GM13977 (cell line): ENCODE results near the gene AKR1C4.

Experiments
- DNase-seq: peaks from one replicate; pipeline ENCODE4 v3.0.0; 2012; ENCODE audit warnings: low spot score
- in situ Hi-C: fragments of 300-500 bp; cut with MboI; formaldehyde crosslinking; loops from one replicate; pipeline ENCODE4 v1.12.0; 2022; ENCODE audit warnings: low sequenced_read_pairs, low pct_unique_long_range_greater_than_20kb, mixed read lengths, inconsistent platforms; ENCODE audit not compliant: unreplicated experiment
- TF ChIP-seq, protein P1 (sequence below): IDR thresholded peaks from 2 replicates; pipeline ENCODE4 v1.5.1; 2012; ENCODE audit warnings: mild to moderate bottlenecking, control low read depth; ENCODE audit not compliant: insufficient read depth; ENCODE audit errors: extremely low read depth, missing control alignments

The AKR1C4 gene

DNA sequence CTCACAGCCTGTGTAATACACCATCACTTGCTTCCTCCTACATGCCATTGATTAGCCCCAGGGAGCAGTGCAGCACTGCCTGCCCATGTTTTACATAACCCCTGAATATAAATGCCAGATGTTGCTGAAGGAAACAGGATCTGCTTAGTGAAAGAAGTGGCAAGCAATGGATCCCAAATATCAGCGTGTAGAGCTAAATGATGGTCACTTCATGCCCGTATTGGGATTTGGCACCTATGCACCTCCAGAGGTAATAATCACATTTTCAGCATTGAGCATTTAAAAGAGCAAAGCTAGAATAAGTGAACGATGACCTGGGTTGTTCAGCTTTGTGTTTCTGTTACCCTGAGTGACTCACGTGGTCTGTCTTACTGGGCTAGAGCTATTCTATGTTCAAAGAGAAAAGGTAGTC is at the start of gene AKR1C4:
AKR1C4 (plus strand) TSS at position 136 of the 412 bp plus-strand sequence; CDS start at position 167, 31 bp downstream.
- DNase-seq: no peak
- in situ Hi-C loops: no loop called here
- TF ChIP-seq, protein P1, sequence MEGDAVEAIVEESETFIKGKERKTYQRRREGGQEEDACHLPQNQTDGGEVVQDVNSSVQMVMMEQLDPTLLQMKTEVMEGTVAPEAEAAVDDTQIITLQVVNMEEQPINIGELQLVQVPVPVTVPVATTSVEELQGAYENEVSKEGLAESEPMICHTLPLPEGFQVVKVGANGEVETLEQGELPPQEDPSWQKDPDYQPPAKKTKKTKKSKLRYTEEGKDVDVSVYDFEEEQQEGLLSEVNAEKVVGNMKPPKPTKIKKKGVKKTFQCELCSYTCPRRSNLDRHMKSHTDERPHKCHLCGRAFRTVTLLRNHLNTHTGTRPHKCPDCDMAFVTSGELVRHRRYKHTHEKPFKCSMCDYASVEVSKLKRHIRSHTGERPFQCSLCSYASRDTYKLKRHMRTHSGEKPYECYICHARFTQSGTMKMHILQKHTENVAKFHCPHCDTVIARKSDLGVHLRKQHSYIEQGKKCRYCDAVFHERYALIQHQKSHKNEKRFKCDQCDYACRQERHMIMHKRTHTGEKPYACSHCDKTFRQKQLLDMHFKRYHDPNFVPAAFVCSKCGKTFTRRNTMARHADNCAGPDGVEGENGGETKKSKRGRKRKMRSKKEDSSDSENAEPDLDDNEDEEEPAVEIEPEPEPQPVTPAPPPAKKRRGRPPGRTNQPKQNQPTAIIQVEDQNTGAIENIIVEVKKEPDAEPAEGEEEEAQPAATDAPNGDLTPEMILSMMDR: no peak

DNA sequence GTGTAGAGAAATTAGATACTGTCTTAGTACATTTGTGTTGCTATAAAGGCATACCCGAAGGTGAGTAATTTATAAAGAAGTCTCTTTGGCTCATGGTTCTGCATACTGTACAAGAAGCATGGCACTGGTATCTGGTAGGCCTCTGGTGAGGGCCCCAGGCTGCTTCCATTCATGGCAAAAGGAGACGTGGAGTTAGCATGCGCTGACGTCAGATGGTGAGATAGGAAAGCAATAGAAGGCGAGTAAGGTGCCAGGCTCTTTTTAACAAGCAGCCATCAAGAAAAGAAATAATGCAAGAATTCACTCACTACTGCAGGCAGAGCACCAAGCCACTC is 49.8 kb upstream of the AKR1C4 start:
- no peak for DNase-seq
- TF ChIP-seq, protein P1: no peak
- in situ Hi-C loops: no loop called here

DNA sequence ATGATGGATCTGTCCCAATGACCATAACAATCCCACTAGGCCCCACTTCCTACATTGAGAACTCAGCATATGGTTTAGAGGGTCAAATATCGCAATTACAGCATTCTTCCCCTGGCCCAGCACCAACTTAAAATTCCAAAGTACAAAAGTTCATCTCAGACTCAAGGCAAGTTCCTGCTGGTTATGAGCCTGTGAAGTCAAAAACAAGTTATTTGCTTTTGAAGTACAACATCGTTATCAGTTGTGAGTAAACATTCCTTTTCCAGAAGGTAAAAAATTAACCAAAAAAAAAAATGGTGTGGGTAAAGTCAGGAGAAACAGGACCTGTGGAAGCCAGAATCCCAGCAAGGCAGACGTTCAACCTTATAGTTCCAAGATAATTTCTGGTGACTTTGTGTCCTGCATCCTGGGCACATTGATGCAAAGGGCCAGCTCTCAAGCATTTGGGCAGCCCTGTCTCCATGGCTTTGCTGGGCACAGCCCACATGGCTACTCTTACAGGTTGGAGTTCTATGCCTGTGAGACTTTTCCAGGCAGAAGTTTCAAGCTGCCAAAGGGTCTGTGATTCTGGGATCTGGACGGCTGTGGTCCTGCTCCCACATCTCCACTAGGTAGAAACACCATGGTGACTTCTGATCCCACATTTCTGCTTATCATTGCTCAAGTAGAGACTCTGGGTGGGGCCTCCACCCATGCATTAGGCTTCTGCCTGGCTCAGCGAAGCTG is 49.2 kb upstream of the AKR1C4 start:
- TF ChIP-seq, protein P1: no peak
- DNase-seq: no peak
- in situ Hi-C loops: no loop called here

DNA sequence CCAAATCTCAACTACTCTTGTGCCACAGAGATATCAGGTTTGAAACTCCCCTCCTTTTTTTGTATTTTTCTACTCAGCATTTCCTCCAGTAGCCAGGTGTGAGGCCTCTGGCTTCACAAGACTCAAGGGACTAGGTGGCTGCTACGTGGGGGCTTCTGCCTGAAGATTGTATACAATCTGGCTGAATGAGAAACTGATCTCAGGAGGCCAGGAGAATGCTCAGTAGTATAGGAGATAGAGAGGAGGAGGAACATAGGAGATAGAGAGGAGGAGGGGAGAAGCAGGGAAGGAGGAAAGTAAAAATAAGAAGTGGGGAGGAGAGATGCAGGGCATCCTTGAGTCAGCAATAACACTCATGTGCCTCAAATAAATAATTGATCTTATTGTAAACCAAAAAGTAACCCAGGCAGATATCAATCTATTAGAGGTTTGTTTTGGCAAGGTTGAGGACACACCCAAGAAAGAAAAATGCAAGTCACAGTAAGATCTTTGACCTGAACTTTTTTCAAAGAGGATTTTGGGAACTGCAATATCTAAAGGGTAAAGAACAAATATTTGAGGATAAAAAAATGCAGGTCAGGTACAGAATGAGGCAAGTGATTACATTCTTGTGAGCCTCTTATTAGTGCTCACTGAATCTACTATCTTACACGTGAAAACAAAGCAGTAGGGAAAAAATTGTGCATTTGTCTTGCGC is 48.5 kb upstream of the AKR1C4 start:
- DNase-seq: no peak
- in situ Hi-C loops: no loop called here
- TF ChIP-seq, protein P1: no peak

DNA sequence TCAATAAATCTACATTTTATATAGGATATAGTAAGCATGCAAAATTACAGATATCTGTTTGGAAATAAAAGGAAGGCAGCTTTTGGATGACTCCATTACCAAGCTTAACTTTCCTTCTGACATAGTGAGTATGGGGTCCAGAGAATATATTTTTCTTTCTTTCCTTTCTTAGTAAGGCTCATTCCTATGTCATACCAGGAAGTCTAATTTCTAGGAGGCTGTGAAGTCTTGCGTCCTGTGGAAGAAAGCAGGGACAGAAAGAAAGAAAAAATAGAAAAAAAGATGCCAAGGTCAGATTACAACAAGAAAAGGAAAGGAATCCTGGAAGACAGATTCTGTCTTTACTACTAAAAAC is 48.0 kb upstream of the AKR1C4 start:
- DNase-seq: no peak
- TF ChIP-seq, protein P1: no peak
- in situ Hi-C loops: no loop called here

DNA sequence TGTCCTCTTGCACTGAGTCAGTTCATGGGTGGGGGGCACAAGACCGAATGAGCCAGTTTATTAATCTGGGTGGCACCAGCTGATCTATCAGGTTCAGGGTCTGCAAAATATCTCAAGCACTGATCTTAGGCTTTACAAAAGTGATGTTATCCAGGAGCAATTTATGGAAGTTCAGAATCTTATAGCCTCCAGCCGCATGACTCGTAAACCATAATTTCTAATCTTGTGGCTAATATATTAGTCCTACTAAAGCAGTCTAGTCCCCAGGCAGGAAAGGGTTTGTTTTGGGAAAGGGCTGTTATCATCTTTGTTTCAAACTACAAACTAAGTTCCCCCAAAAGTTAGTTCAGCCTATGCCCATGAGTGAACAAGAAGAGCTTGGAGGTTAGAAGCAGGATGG is 45.6 kb upstream of the AKR1C4 start:
- in situ Hi-C loops: no loop called here
- TF ChIP-seq, protein P1: no peak
- no peak for DNase-seq
